Measurements from ENCODE around the gene BBOX1. TPM values are rescaled to one million over a fixed set of nuclear protein-coding genes. Genes with fewer than 3 reads are reported as not detected.

The BBOX1 gene
- total and polyA plus RNA-seq, 9 donors: 0.04 to 2.3 (median 0.52) TPM; not detected in 3

GRCh38 chr11:27046956-27047355, 6.3 kb downstream of the BBOX1 start:
- Histone ChIP-seq H3K36me3 (no peaks in the 10 kb centered on the region), H3K27me3 (no peaks in the 10 kb centered on the region), H3K4me1 (ENCODE audit: insufficient read depth) (no peaks in the 10 kb centered on the region), H3K9me3 (no peaks in the 10 kb centered on the region), H3K4me3 (no peak overlapping the region), H3K27ac (no peak overlapping the region)
- 55 to 84% (median 79%) methylated on average over 2 of the region's 2 CpGs for WGBS, 3 donors
- DNase-seq: no peak
- intact Hi-C loops (cut with DNase I): no loop called here
- TF ChIP-seq POLR2A (IDR thresholded peaks at IDR 0.05): no peak
- TF ChIP-seq CTCF (IDR thresholded peaks at IDR 0.05): no peak
- no peak for TF ChIP-seq EP300 (IDR thresholded peaks at IDR 0.05)

DNA sequence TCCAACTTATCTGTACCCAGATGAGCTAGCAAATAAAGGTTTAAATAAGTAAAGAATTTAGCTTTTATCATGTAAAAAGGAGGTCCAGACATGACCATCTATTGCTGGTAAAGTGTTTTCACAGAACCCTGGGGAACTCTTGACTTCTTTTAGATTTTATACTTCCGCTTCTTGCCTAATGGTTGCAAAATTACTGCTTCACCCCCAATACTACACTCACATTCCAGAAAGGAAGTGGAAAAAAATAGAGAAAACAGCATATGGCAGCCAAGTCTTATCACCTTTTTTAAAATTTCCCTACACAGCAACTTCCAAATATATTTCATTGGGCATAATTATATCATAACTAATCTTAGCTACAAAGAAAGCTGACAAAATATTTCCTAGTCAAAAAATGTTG, 12.1 kb downstream of the BBOX1 start:
- intact Hi-C loops (cut with DNase I): no loop called here
- no peaks in the 10 kb centered on the region for H3K27me3 ChIP-seq
- H3K4me1 ChIP-seq (ENCODE audit: insufficient read depth): no peaks in the 10 kb centered on the region
- WGBS, 3 donors: 72 to 90% (median 86%) methylated on average over 1 of the region's 1 CpG
- H3K36me3 ChIP-seq: no peaks in the 10 kb centered on the region
- H3K4me3 ChIP-seq: no peak overlapping the region
- H3K27ac ChIP-seq: no peak overlapping the region
- no peak for DNase-seq
- TF ChIP-seq EP300 (IDR thresholded peaks at IDR 0.05) (no peak), CTCF (IDR thresholded peaks at IDR 0.05) (no peak), POLR2A (IDR thresholded peaks at IDR 0.05) (no peak)
- H3K9me3 ChIP-seq: no peaks in the 10 kb centered on the region

- no peaks in the 10 kb centered on the region for H3K27me3 ChIP-seq
- no peak for DNase-seq
- no peaks in the 10 kb centered on the region for H3K9me3 ChIP-seq
- 67 to 85% (median 70%) methylated on average over 6 of the region's 6 CpGs for WGBS, 3 donors
- intact Hi-C loops (cut with DNase I): no loop called here
- H3K36me3 ChIP-seq: no peaks in the 10 kb centered on the region
- no peak for TF ChIP-seq EP300 (IDR thresholded peaks at IDR 0.05)
- no peak for TF ChIP-seq POLR2A (IDR thresholded peaks at IDR 0.05)
- TF ChIP-seq CTCF (IDR thresholded peaks at IDR 0.05): no peak
- H3K4me1 ChIP-seq (ENCODE audit: insufficient read depth): no peaks in the 10 kb centered on the region
- H3K4me3 ChIP-seq: no peak overlapping the region
- no peak overlapping the region for H3K27ac ChIP-seq
Observed at GRCh38 chr11:27055065-27055682, 14.6 kb downstream of the BBOX1 start.

DNA sequence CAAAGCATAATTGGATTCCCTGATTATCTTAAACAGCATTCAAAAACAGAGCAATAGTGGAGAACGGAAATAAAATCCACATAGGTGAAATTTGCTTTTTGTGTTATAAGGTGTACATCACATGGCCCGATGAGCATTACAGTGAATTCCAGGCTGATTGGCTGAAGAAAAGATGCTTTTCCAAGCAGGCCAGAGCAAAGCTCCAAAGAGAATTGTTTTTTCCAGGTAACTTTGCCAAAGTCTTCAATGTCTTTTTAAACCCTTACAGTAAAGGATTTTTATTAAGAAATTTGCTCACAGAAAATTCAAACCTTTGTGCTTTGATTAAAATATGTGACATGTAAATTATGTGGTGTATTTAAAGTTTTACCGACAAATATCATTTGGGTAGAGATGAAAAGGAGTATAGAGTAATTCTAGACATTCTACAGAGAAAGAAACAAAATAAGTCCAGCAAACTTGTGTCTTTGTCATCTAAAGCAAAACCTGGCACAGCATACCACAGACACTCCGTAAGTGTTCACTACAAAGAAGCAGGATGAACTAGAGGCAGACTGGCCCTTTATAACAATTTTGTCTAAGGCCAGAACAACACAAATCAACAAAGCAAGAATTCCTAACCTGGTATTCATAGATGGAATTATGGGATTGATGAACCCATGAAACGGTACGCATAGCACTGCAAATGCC, 16.6 kb downstream of the BBOX1 start:
- DNase-seq: no peak
- intact Hi-C loops (cut with DNase I): no loop called here
- Histone ChIP-seq H3K4me3 (no peak overlapping the region), H3K27ac (no peak overlapping the region), H3K9me3 (no peaks in the 10 kb centered on the region), H3K27me3 (no peaks in the 10 kb centered on the region), H3K36me3 (no peaks in the 10 kb centered on the region), H3K4me1 (ENCODE audit: insufficient read depth) (no peaks in the 10 kb centered on the region)
- WGBS, 3 donors: 74 to 90% (median 79%) methylated on average over 6 of the region's 6 CpGs
- TF ChIP-seq EP300 (IDR thresholded peaks at IDR 0.05) (no peak), POLR2A (IDR thresholded peaks at IDR 0.05) (no peak), CTCF (IDR thresholded peaks at IDR 0.05) (no peak)
